ENCODE measurements around the gene CLPX.
"Not testable (repeated sequence)": the region's sequence is repeated elsewhere in the genome, so short reads cannot be mapped to it uniquely, and the experiment has no call there.

The CLPX gene

DNA sequence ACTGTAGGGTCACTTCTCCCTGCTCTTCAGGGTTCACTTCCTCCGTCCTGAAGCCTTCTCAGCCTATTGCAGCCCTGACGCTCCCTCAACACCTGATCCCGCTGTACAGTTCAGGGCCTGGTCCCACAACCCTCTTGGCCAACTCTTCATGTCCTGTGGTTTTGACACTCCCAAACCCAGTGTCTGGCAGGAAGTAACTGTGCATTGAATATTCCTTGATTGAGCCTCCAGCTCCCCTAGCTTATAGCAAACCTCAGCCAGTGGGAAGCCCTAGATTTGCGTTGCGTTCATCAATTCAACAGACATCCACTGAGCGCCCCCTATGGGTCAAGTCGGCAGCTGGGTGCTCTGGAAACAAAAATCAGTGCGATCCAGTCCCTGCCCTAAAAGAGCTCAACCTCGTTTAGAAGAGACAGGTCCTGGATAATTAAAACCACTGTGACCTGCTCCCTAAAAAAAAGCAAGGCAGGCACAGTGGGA, 83.7 kb downstream of the CLPX start:
- DNase-seq (ENCODE audit: low spot score): peak; percentile 75

DNA sequence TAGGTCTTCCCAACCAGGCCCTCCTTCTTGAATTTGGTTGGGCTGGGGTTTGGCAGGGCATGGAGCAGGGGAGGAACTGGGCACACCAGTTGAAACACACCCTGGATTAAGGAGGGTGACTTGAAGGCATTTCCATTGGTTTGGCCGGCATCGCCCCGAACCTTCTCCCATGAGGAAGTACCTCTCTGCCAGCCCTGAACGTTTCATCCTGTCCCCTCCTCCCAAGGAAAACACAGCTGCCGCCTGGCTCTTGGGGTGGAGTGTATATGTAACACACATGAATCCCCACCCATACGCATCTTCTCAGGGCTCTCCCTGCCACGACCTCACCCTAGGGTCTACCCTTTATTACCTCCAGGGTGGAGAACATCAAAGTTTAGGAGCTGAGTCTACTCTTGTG, 84.7 kb downstream of the CLPX start:
- no peak for DNase-seq (ENCODE audit: low spot score)

- not testable (repeated sequence) for DNase-seq (ENCODE audit: low spot score)
Observed at GRCh38 chr15:65099801-65100200, 85.3 kb downstream of the CLPX start.

GRCh38 chr15:65099336-65099735, 85.8 kb downstream of the CLPX start:
- DNase-seq (ENCODE audit: low spot score): no peak
